ENCODE results near the gene FRMD4B. TPM values are rescaled to one million over a fixed set of nuclear protein-coding genes. Genes with fewer than 3 reads are reported as not detected.

The FRMD4B gene
- total RNA-seq, 3 donors from 2014 or later (not counting 1 experiment from before 2014, with no cell fraction given): 8.5 to 19.8 (median 9.4) TPM

GRCh38 chr3:69321301-69322157 is 64.4 kb downstream of the FRMD4B start:
- intact Hi-C loops (cut with micrococcal nuclease): no loop called here
- Histone ChIP-seq H3K27ac (ENCODE audit: low read length) (no peak overlapping the region), H3K27me3 (ENCODE audit: control insufficient read depth, insufficient read depth, low read length) (no peaks in the 10 kb centered on the region), H3K36me3 (ENCODE audit: control insufficient read depth, insufficient read depth, low read length) (no peaks in the 10 kb centered on the region), H3K4me1 (ENCODE audit: control insufficient read depth, insufficient read depth, low read length) (no peaks in the 10 kb centered on the region), H3K4me3 (ENCODE audit: low read length) (no peak overlapping the region), H3K9me3 (ENCODE audit: control insufficient read depth, insufficient read depth, low read length) (no peaks in the 10 kb centered on the region)
- Mint-ChIP-seq H3K36me3 (no peaks in the 10 kb centered on the region), H3K9me3 (no peaks in the 10 kb centered on the region), H3K4me3 (no peak overlapping the region), H3K4me1 (peaks cover 13 to 21% of the 10 kb centered on the region in 2 donors), H3K27ac (peak overlapping the region in 1 of 2 donors; percentile 21), H3K27me3 (ENCODE audit: low read depth in 2 of 2) (peaks cover 0 to 2% of the 10 kb centered on the region in 2 donors)
- ATAC-seq (no peak), DNase-seq (no peak)
- WGBS (ENCODE audit: insufficient coverage): 89% methylated on average over 9 of the region's 9 CpGs
- TF ChIP-seq CTCF (IDR thresholded peaks at IDR 0.05): no peak

GRCh38 chr3:69320871-69321271 is 65.0 kb downstream of the FRMD4B start:
- DNase-seq: no peak

GRCh38 chr3:69319652-69320051 is 66.2 kb downstream of the FRMD4B start:
- no peaks in the 10 kb centered on the region for H3K4me1 ChIP-seq (ENCODE audit: control insufficient read depth, insufficient read depth, low read length)
- peaks cover 0 to 2% of the 10 kb centered on the region in 2 donors for H3K27me3 Mint-ChIP-seq (ENCODE audit: low read depth in 2 of 2)
- no peak overlapping the region for H3K27ac ChIP-seq (ENCODE audit: low read length)
- no peak overlapping the region for H3K4me3 Mint-ChIP-seq
- no peaks in the 10 kb centered on the region for H3K36me3 Mint-ChIP-seq
- peaks cover 4 to 12% of the 10 kb centered on the region in 2 donors for H3K4me1 Mint-ChIP-seq
- TF ChIP-seq CTCF (IDR thresholded peaks at IDR 0.05): no peak
- H3K36me3 ChIP-seq (ENCODE audit: control insufficient read depth, insufficient read depth, low read length): no peaks in the 10 kb centered on the region
- ATAC-seq (no peak), DNase-seq (no peak)
- intact Hi-C loops (cut with micrococcal nuclease): no loop called here
- 95% methylated on average over 4 of the region's 4 CpGs for WGBS (ENCODE audit: insufficient coverage)
- no peaks in the 10 kb centered on the region for H3K27me3 ChIP-seq (ENCODE audit: control insufficient read depth, insufficient read depth, low read length)
- no peaks in the 10 kb centered on the region for H3K9me3 Mint-ChIP-seq
- no peak overlapping the region for H3K27ac Mint-ChIP-seq
- H3K9me3 ChIP-seq (ENCODE audit: control insufficient read depth, insufficient read depth, low read length): no peaks in the 10 kb centered on the region
- H3K4me3 ChIP-seq (ENCODE audit: low read length): no peak overlapping the region

More at GRCh38 chr3:69320871-69321271, 65.0 kb downstream of the FRMD4B start:
- peak in 1 of 3 donors; percentile 41 for ATAC-seq
- peak overlapping the region in 1 of 2 donors; percentile 21 for H3K27ac Mint-ChIP-seq
- H3K4me3 ChIP-seq (ENCODE audit: low read length): no peak overlapping the region
- no peaks in the 10 kb centered on the region for H3K36me3 Mint-ChIP-seq
- H3K36me3 ChIP-seq (ENCODE audit: control insufficient read depth, insufficient read depth, low read length): no peaks in the 10 kb centered on the region
- WGBS (ENCODE audit: insufficient coverage): 35% methylated on average over 3 of the region's 4 CpGs
- H3K4me1 Mint-ChIP-seq: peaks cover 7 to 17% of the 10 kb centered on the region in 2 donors
- H3K4me1 ChIP-seq (ENCODE audit: control insufficient read depth, insufficient read depth, low read length): no peaks in the 10 kb centered on the region
- H3K9me3 Mint-ChIP-seq: no peaks in the 10 kb centered on the region
- H3K27me3 ChIP-seq (ENCODE audit: control insufficient read depth, insufficient read depth, low read length): no peaks in the 10 kb centered on the region
- intact Hi-C loops (cut with micrococcal nuclease): no loop called here
- H3K27ac ChIP-seq (ENCODE audit: low read length): no peak overlapping the region
- peaks cover 0 to 2% of the 10 kb centered on the region in 2 donors for H3K27me3 Mint-ChIP-seq (ENCODE audit: low read depth in 2 of 2)
- no peak overlapping the region for H3K4me3 Mint-ChIP-seq
- H3K9me3 ChIP-seq (ENCODE audit: control insufficient read depth, insufficient read depth, low read length): no peaks in the 10 kb centered on the region
- TF ChIP-seq CTCF (IDR thresholded peaks at IDR 0.05): no peak

All from natural killer cell (primary cell).